Stimulated activated CD4-positive, alpha-beta T cell treated with anti-CD3 and anti-CD28 coated beads, TNF-alpha, amount 100 ng/mL, for 24 hours (primary cell): ENCODE measurements around the gene CRK.
"Not testable (repeated sequence)": the region's sequence is repeated elsewhere in the genome, so short reads cannot be mapped to it uniquely, and the experiment has no call there.

Experiments used
- DNase-seq, 3 experiments: peaks; one replicate each; pipeline ENCODE4 v3.0.0-alpha.2; 2020; ENCODE audit warnings: low read depth in 3 of 3

Gene CRK

GRCh38 chr17:1467898-1468492 lies 12.0 kb upstream of the CRK start:
- DNase-seq = no peak

GRCh38 chr17:1467258-1467657 lies 11.2 kb upstream of the CRK start:
- no peak for DNase-seq

GRCh38 chr17:1464186-1464585 lies 8.2 kb upstream of the CRK start:
- DNase-seq = no peak

- DNase-seq = no peak
These were observed 6.4 kb upstream of the CRK start for GRCh38 chr17:1462164-1463112.

- DNase-seq = no peak
These were observed 5.3 kb upstream of the CRK start for GRCh38 chr17:1461198-1461944.

GRCh38 chr17:1460233-1460632 lies 4.2 kb upstream of the CRK start:
- DNase-seq = no peak

GRCh38 chr17:1455291-1455796 lies 688 bp downstream of the CRK start:
- DNase-seq = peak in 2 of 3 experiments; percentile 11 to 38

GRCh38 chr17:1454541-1454940 lies 1.5 kb downstream of the CRK start:
- no peak for DNase-seq

- DNase-seq = not testable (repeated sequence)
These were observed 2.3 kb downstream of the CRK start for GRCh38 chr17:1453694-1454093.

- no peak for DNase-seq
These were observed 3.2 kb downstream of the CRK start for GRCh38 chr17:1452836-1453235.

GRCh38 chr17:1450261-1450660 lies 5.8 kb downstream of the CRK start:
- DNase-seq = not testable (repeated sequence)

GRCh38 chr17:1449412-1449967 lies 6.5 kb downstream of the CRK start:
- no peak for DNase-seq

GRCh38 chr17:1447052-1447451 lies 9.0 kb downstream of the CRK start:
- no peak for DNase-seq

- DNase-seq = no peak
These were observed 9.8 kb downstream of the CRK start for GRCh38 chr17:1446201-1446600.

GRCh38 chr17:1445695-1446094 lies 10.3 kb downstream of the CRK start:
- DNase-seq = not testable (repeated sequence)

GRCh38 chr17:1442721-1443120 lies 13.3 kb downstream of the CRK start:
- DNase-seq = not testable (repeated sequence)

- no peak for DNase-seq
These were observed 13.8 kb downstream of the CRK start for GRCh38 chr17:1442187-1442586.

- no peak for DNase-seq
These were observed 15.1 kb downstream of the CRK start for GRCh38 chr17:1440921-1441320.

- DNase-seq = no peak
These were observed 17.4 kb downstream of the CRK start for GRCh38 chr17:1438593-1439083.

- no peak for DNase-seq
These were observed 20.7 kb downstream of the CRK start for GRCh38 chr17:1435326-1435725.

- DNase-seq = no peak
These were observed 21.9 kb downstream of the CRK start for GRCh38 chr17:1434150-1434549.

- DNase-seq = no peak
These were observed 24.4 kb downstream of the CRK start for GRCh38 chr17:1431631-1432104.
